Choroid plexus epithelial cell (primary cell): Measurements from ENCODE around the gene MDN1.
A peak's percentile ranks its signal among the peaks of the same experiment; 100 is the strongest.

Source experiments
- DNase-seq: peaks from one replicate; pipeline ENCODE4 v3.0.0-alpha.2; 2010; ENCODE audit warnings: low read depth
- H3K4me3 ChIP-seq: 2 replicates; pipeline ENCODE4 v1.5.1; 2011; ENCODE audit warnings: low read depth, mild to moderate bottlenecking, control low read depth, low read length, moderate library complexity
- TF ChIP-seq, protein P1 (sequence below): conservative IDR thresholded peaks from 2 replicates; pipeline ENCODE4 v1.5.1; 2011; ENCODE audit warnings: low read depth, mild to moderate bottlenecking, control low read depth, inconsistent platforms, low read length, moderate library complexity

Gene MDN1

DNA sequence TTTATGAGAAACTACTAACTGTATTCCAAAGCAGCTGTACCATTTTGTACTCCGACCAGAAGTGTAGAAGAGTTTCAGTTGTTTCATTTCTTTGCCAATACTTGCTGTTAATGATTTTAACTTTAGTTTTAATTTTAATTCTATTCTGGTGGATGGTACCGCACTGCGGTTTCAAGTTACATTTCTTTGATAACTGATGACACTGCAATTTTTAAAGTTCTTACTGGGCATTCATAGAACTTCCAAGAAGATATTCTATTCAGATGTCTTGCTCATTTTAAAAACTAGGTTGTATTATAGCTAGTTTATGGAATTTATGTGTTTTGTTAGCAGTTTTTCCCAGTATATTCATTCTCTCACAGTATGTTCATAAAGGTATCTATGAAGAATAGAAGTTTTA is 117.2 kb downstream of the MDN1 start:
- DNase-seq = no peak
- TF ChIP-seq, protein P1, sequence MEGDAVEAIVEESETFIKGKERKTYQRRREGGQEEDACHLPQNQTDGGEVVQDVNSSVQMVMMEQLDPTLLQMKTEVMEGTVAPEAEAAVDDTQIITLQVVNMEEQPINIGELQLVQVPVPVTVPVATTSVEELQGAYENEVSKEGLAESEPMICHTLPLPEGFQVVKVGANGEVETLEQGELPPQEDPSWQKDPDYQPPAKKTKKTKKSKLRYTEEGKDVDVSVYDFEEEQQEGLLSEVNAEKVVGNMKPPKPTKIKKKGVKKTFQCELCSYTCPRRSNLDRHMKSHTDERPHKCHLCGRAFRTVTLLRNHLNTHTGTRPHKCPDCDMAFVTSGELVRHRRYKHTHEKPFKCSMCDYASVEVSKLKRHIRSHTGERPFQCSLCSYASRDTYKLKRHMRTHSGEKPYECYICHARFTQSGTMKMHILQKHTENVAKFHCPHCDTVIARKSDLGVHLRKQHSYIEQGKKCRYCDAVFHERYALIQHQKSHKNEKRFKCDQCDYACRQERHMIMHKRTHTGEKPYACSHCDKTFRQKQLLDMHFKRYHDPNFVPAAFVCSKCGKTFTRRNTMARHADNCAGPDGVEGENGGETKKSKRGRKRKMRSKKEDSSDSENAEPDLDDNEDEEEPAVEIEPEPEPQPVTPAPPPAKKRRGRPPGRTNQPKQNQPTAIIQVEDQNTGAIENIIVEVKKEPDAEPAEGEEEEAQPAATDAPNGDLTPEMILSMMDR = no peak
- H3K4me3 ChIP-seq = no peak overlapping the region

DNA sequence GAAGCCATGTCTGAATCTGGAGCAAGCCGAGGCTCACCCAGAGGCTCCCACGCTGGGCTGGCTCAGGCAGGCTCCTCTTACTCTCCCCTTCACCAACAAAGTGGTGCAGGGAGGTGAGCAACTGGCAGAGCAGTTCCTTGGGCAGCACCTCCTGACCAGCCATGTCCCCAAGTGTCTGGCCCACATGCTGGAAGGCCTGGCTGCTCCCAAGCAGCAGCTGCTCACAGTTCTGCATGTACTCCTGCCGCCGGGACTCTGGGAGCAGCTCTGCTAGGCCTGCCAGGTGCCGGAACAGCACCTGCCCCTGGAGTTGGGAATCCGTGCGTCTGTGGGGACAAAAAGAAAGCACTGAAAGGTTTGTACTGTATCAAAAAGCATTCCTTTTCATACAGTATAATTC is 123.9 kb downstream of the MDN1 start:
- no peak overlapping the region for H3K4me3 ChIP-seq
- TF ChIP-seq, protein P1 = no peak
- DNase-seq = no peak

DNA sequence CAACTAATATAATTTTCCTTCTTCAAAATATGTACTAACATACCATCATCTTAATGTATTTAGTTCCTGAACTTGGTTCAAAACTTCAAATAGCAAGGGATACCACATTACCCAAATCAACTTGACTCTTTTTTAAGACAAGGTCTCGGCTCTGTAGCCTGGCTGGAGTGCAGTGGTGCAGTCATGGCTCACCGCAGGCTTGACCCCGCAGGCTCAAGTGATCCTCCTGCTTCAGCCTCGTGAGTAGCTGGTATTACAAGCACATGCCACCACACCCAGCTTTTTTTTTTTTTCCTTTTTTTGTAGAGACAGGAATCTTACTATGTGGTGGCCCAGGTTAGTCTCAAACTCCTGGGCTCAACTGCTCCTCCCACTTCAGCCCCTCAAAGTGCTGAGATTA is 125.2 kb downstream of the MDN1 start:
- no peak overlapping the region for H3K4me3 ChIP-seq
- DNase-seq = no peak
- TF ChIP-seq, protein P1 = no peak

DNA sequence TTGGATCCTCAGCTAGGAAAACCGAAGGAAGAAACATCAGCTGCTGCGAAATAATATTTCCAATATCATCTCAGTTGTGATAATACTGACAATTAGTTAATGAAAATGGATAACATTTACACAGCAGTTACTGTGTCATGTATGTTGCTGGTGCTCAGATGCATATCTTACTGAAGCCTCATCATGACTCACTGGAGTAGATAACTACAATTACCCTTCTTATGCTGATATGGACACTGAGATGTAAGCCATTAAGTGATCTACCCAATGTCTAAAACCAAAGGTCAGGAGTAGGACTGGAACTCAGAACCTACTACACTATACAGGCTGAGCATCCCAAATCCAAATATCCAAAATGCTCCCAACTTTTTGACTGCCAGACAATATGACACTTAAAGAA is 126.4 kb downstream of the MDN1 start:
- no peak for DNase-seq
- TF ChIP-seq, protein P1 = no peak
- H3K4me3 ChIP-seq = no peak overlapping the region

DNA sequence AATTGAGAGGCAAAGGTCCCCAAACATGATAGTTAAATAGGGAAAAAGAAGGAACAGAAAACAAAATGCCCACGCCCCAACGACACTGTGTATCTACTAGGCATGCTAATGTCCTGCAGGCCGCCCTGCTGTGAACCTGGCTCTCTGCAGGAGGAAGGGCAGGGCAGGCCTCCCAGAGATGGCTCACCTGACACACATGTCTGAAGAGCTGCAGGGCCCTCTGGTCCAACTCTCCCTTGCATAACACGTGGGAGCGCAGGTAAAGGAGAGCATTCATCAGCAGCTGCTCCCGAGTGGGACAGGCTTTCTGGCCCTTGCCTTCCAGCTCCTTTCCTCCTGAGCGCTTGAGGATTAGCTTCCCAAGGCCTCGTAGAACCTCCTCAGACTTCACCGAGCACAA is 127.3 kb downstream of the MDN1 start:
- TF ChIP-seq, protein P1 = no peak
- H3K4me3 ChIP-seq = no peak overlapping the region
- DNase-seq = no peak

DNA sequence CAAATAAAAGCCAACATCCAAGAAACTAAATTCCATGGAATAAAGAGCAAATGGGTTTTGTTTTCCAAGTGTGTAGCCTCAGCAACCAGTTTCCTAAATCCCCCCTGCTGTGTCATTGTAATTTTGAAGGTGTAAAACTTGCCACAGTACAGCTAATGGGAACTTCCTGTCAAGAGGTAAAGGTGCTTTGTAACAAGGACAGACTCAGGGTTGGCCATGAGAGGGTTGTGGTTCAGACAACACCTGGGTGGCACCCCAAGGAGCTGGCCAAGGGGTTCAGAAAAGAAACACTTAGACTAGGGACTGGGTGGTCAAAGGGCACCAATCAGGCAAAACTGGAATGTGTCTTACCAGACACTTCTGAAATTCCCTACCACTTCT is 128.7 kb downstream of the MDN1 start:
- TF ChIP-seq, protein P1 = no peak
- no peak overlapping the region for H3K4me3 ChIP-seq
- no peak for DNase-seq

DNA sequence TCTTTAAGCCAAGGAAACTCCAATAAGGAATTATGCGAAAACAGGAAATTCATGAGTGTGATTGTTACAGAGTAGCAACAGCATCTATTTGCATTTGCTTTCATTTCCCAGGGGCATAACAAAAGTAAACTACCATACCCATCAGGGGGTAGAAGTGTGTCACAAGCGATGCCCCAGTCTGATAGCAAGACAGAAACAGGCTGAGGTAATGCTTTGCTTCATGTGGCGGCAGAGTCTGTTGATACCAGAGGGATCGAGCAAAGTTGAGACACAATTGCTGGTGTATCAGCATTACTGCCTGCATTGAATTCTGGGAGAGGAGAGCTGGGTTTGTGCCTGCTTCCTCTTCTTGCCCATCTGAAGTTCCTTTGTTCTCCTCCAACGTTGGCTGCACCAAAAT is 129.9 kb downstream of the MDN1 start:
- peak; percentile 67 for DNase-seq
- H3K4me3 ChIP-seq = no peak overlapping the region
- TF ChIP-seq, protein P1 = no peak
